Upper lobe of left lung (tissue), 6 donors: Measurements from ENCODE around the gene PAK5. TPM values are rescaled to one million over a fixed set of nuclear protein-coding genes. Genes with fewer than 3 reads are reported as not detected.

ENCODE experiments used
- ATAC-seq, 2 donors: fragments of 200-7000 bp; cut with Tn5 transposase; one replicate each; pipeline ENCODE4 v1.9.1; 2022; ENCODE audit warnings: mild to moderate bottlenecking in 2 of 2, moderate library complexity in 2 of 2; ENCODE audit not compliant: low FRiP score in 2 of 2
- DNase-seq, 2 donors: peaks; one replicate each; pipeline ENCODE4 v3.0.0-alpha.2; 2019 to 2020
- H3K27ac ChIP-seq, 4 donors: fragments of 200-600 bp; sonication (generic); one replicate each; pipeline ENCODE4 v1.5.1; 2016 to 2019
- H3K27me3 ChIP-seq, 4 donors: fragments of 200-600 bp; sonication (generic); one replicate each; pipeline ENCODE4 v1.5.1; 2017 to 2019
- H3K36me3 ChIP-seq, 4 donors: fragments of 200-600 bp; sonication (generic); one replicate each; pipeline ENCODE4 v1.5.1; 2016 to 2019
- H3K4me1 ChIP-seq, 4 donors: fragments of 200-600 bp; sonication (generic); one replicate each; pipeline ENCODE4 v1.5.1; 2018 to 2019
- H3K4me3 ChIP-seq, 4 donors: fragments of 200-600 bp; sonication (generic); one replicate each; pipeline ENCODE4 v1.5.1; 2017 to 2019; ENCODE audit warnings: mild to moderate bottlenecking in 2 of 4, moderate library complexity in 1 of 4
- H3K9me3 ChIP-seq, 4 donors: fragments of 200-600 bp; sonication (generic); one replicate each; pipeline ENCODE4 v1.5.1; 2018 to 2019
- EP300 ChIP-seq, 4 donors: sonication (generic); formaldehyde crosslinking; IDR thresholded peaks; one replicate each; pipeline ENCODE4 v1.5.1; 2017; ENCODE audit warnings: antibody characterized with exemption in 4 of 4, control low read depth in 2 of 4
- POLR2A ChIP-seq, 4 donors: fragments of 450-650 bp; IDR thresholded peaks; one replicate each; pipeline ENCODE4 v1.5.1; 2016 to 2017; ENCODE audit warnings: antibody characterized with exemption in 4 of 4, mild to moderate bottlenecking in 2 of 4
- POLR2AphosphoS5 ChIP-seq, 2 donors: sonication (generic); formaldehyde crosslinking; IDR thresholded peaks; one replicate each; pipeline ENCODE4 v1.5.1; 2017; ENCODE audit warnings: antibody characterized with exemption in 2 of 2
- WGBS, 2 donors: methylation state at CpG; one replicate each; pipeline ENCODE4 v1.1.5; 2017 to 2018; 5-methylcytosine and 5-hydroxymethylcytosine counted together
- total RNA-seq, 6 donors: library from RNA; depleted of rRNA in 4 of 6; stranded (reverse); fragments of >200 nt in 4 of 6; gene quantifications; one replicate each; pipeline versions ENCODE4 v1.1.0 to v1.2.1, GENCODE V29; 2016 to 2021
- TF ChIP-seq, protein P1 (sequence below), 6 experiments: fragments of 450-650 bp in 4 of 6; fragments of 200-600 bp in 2 of 6; sonication (generic) in 2 of 6; IDR thresholded peaks; one replicate each; pipeline ENCODE4 v1.5.1; 2016 to 2019; ENCODE audit warnings: antibody characterized with exemption in 6 of 6
- donor health status: DM: no; HTN: no; CAD: no; lungs with moderate emphysema.
- donor health status: DM: no; HTN: yes; CAD: no; lungs with severe emphysema.

Gene PAK5
- total RNA-seq, 6 donors from 2014 or later: 0.17 to 0.30 (median 0.23) TPM; not detected in 2

GRCh38 chr20:9523636-9524035, 315.2 kb downstream of the PAK5 start:
- H3K27me3 ChIP-seq: no peaks in the 10 kb centered on the region
- H3K9me3 ChIP-seq: no peaks in the 10 kb centered on the region
- H3K27ac ChIP-seq: no peak overlapping the region
- DNase-seq (no peak), ATAC-seq (no peak)
- TF ChIP-seq, protein P1, sequence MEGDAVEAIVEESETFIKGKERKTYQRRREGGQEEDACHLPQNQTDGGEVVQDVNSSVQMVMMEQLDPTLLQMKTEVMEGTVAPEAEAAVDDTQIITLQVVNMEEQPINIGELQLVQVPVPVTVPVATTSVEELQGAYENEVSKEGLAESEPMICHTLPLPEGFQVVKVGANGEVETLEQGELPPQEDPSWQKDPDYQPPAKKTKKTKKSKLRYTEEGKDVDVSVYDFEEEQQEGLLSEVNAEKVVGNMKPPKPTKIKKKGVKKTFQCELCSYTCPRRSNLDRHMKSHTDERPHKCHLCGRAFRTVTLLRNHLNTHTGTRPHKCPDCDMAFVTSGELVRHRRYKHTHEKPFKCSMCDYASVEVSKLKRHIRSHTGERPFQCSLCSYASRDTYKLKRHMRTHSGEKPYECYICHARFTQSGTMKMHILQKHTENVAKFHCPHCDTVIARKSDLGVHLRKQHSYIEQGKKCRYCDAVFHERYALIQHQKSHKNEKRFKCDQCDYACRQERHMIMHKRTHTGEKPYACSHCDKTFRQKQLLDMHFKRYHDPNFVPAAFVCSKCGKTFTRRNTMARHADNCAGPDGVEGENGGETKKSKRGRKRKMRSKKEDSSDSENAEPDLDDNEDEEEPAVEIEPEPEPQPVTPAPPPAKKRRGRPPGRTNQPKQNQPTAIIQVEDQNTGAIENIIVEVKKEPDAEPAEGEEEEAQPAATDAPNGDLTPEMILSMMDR (IDR thresholded peaks at IDR 0.05): no peak
- TF ChIP-seq POLR2AphosphoS5 (IDR thresholded peaks at IDR 0.05) (no peak), POLR2A (IDR thresholded peaks at IDR 0.05) (no peak), EP300 (IDR thresholded peaks at IDR 0.05) (no peak)
- no peak overlapping the region for H3K4me3 ChIP-seq
- H3K4me1 ChIP-seq: no peaks in the 10 kb centered on the region
- H3K36me3 ChIP-seq: no peaks in the 10 kb centered on the region
- 71 to 82% methylated on average over 3 of the region's 3 CpGs for WGBS, 2 donors

- peaks cover 6 to 22% (median 19%) of the 10 kb centered on the region in 4 donors for H3K4me1 ChIP-seq
- TF ChIP-seq EP300 (IDR thresholded peaks at IDR 0.05) (no peak), POLR2A (IDR thresholded peaks at IDR 0.05) (no peak)
- H3K9me3 ChIP-seq: no peaks in the 10 kb centered on the region
- H3K27me3 ChIP-seq: peaks cover 0 to 9% (median 0%) of the 10 kb centered on the region in 4 donors
- H3K27ac ChIP-seq: no peak overlapping the region
- 78 to 81% methylated on average over 4 of the region's 4 CpGs for WGBS, 2 donors
- ATAC-seq (no peak), DNase-seq (no peak)
- no peaks in the 10 kb centered on the region for H3K36me3 ChIP-seq
- H3K4me3 ChIP-seq: no peak overlapping the region
Observed at GRCh38 chr20:9520086-9520485, 318.8 kb downstream of the PAK5 start.

DNA sequence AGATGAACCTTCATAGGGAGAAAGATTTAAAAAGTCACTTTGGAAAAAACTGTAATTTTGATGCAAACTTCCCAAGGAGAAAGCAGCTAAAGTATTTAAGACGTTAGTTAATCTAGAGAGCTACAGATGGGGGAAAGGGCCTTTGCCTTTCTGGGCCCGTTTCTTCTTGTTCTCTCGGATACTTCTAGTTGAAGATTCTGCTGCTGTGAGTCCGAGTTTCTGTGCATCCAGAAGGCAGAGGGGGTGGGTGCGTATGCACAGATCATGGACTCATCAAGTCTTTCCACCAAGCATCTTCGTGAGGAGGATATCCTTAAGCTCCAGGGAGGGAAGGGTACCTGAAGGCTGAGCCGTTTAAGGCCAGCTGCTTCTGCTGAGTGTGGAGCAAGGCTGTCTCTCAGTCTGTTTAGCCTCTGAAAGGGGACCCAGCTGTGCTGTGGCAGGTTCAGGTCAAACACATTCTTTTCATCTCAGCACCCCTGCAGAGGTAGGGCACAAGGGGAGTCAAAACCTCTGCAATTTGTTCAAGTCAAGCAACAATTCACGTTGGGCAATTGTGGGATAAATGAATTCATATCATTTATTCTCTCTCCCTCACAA, 320.2 kb downstream of the PAK5 start:
- H3K27me3 ChIP-seq: peaks cover 0 to 20% (median 0%) of the 10 kb centered on the region in 4 donors
- no peak overlapping the region for H3K27ac ChIP-seq
- DNase-seq: no peak
- no peak for TF ChIP-seq POLR2AphosphoS5 (IDR thresholded peaks at IDR 0.05)
- no peak for TF ChIP-seq POLR2A (IDR thresholded peaks at IDR 0.05)
- TF ChIP-seq EP300 (IDR thresholded peaks at IDR 0.05): no peak
- TF ChIP-seq, protein P1 (IDR thresholded peaks at IDR 0.05): no peak
- no peaks in the 10 kb centered on the region for H3K36me3 ChIP-seq
- WGBS, 2 donors: 54 to 66% methylated on average over 8 of the region's 8 CpGs
- H3K4me3 ChIP-seq: no peak overlapping the region
- peaks cover 12 to 30% (median 26%) of the 10 kb centered on the region in 4 donors for H3K4me1 ChIP-seq
- no peak for ATAC-seq
- no peaks in the 10 kb centered on the region for H3K9me3 ChIP-seq

GRCh38 chr20:9517297-9518162, 321.3 kb downstream of the PAK5 start:
- TF ChIP-seq POLR2A (IDR thresholded peaks at IDR 0.05): no peak
- TF ChIP-seq, protein P1 (IDR thresholded peaks at IDR 0.05): no peak
- no peak for TF ChIP-seq EP300 (IDR thresholded peaks at IDR 0.05)
- no peak for TF ChIP-seq POLR2AphosphoS5 (IDR thresholded peaks at IDR 0.05)
- ATAC-seq (peak in 1 of 2 donors; percentile 39), DNase-seq (peak in 1 of 2 donors; percentile 37)
- Histone ChIP-seq H3K36me3 (no peaks in the 10 kb centered on the region), H3K4me1 (peaks cover 12 to 30% (median 26%) of the 10 kb centered on the region in 4 donors), H3K27me3 (peaks cover 0 to 20% (median 0%) of the 10 kb centered on the region in 4 donors), H3K27ac (no peak overlapping the region), H3K9me3 (no peaks in the 10 kb centered on the region), H3K4me3 (no peak overlapping the region)
- 64 to 65% methylated on average over 8 of the region's 8 CpGs for WGBS, 2 donors

DNA sequence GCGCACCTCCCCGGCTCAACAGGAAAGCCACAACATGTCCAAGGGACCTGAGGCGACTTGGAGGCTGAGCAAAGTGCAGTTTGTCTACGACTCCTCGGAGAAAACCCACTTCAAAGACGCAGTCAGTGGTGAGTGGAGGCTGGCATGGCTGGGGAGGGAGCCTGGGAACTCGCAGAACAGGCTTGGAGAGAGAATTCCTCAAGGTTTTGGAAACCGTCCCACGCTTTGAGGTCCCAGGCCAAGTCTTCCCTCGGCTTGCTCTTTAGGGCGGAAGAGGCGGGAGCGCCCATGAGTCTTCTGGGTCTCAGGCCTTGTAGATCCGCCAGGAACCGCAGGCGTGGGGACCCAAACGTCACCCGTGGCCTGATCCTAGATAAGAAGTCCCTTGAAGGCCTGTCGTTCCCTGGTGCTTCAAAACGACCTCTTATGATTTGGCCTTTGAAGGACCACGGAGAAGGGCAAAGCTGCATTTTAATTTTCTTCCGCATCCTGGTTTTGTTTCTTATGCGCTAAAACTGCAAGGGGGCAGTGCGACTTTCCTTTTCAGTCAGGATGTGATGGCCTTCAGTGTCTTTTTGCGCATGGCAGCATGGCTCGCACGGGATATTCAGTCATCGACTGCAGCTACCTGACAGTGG, 322.5 kb downstream of the PAK5 start:
- TF ChIP-seq EP300 (IDR thresholded peaks at IDR 0.05): no peak
- TF ChIP-seq, protein P1 (IDR thresholded peaks at IDR 0.05): no peak
- TF ChIP-seq POLR2AphosphoS5 (IDR thresholded peaks at IDR 0.05): no peak
- no peak for TF ChIP-seq POLR2A (IDR thresholded peaks at IDR 0.05)
- Histone ChIP-seq H3K36me3 (no peaks in the 10 kb centered on the region), H3K27me3 (peaks cover 0 to 20% (median 0%) of the 10 kb centered on the region in 4 donors), H3K9me3 (no peaks in the 10 kb centered on the region), H3K27ac (no peak overlapping the region), H3K4me1 (peaks cover 12 to 30% (median 26%) of the 10 kb centered on the region in 4 donors), H3K4me3 (peak overlapping the region in 2 of 4 donors; percentile 15 to 22)
- DNase-seq (peak; percentile 28 to 43), ATAC-seq (peak; percentile 52 to 56)
- 12 to 37% methylated on average over 11 to 28 of the region's 28 CpGs for WGBS, 2 donors
